Activated CD4-positive, alpha-beta T cell treated with anti-CD3 and anti-CD28 coated beads, Interleukin-2, Interleukin-6, amounts not matched to agents 100 ng/mL and 50 ng/mL, durations not matched to agents 16 hours and 8 hours (primary cell): ENCODE results near the gene RPL37A.

Source experiments
- DNase-seq: peaks from one replicate; pipeline ENCODE4 v3.0.0-alpha.2; 2020

The RPL37A gene

DNA sequence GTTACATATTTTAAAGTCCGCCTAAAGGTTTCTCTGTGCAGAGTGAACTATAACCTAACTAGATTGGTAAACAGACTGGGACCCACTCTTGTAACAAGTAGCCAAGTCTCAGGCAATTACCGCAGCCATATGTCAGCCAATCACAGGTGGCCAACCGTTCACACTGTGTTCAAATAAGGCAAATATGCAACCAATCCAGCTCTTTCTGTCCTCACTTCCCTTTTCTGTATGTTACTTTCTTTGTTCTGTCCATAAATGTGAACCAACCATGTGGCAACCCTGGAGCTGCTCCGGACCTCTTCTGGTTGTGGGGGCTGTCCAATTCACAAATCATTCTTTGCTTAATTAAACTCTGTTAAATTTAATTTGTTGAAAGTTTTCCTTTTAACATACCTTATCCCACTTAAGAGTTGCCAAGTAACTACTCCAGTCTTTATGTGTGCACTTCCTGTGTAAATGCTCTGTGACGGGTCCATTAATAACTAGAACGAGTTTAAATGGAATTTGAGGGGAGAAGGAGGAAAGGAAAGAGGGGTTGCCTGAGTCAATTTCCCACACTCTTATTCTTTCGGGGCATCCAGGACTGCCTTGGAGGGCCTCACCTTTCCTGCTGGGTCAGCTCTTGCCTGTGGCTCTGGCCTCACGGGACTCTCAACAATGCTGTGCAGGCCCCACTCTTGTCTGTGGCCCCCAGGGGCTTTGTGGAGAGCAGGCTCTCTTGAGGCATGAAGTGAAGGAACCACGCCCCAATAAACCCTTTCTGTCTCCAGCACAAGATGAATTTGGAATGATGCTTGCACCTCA is 6.6 kb upstream of the RPL37A start:
- DNase-seq = no peak

DNA sequence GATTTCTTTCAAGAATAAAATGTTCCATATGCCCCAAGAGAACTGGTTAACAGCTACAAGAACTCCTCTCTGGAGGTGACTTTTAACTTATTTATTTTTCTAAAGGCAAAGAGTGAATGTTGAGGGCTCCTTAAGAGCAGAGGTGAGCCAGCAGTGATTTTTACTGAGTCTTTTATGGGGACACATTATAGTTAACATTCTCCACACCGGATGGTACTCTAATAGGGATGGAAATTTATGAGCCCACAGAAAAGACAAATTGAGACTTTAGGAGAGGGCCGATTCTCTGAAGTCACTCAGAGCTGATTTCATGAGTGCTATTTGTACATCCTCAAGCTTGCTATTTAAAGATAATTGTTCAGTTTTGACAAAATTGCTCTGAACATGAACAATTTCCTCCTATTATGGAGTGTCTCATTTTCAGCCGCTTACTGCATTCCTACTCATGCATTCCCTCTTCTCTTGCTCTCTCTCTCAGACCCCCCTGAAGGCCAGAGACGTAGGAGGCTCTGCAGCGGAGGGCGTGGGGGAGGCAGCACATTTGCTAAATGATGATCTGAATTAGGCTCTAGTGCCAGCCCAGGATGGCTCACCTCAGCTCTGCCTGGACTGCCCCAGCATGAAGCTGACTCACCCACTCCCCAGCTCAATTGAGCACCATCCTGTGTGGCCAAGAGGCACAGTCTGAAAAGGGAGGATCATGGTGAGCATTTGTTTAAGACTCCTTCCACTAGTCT is 5.9 kb upstream of the RPL37A start:
- no peak for DNase-seq

DNA sequence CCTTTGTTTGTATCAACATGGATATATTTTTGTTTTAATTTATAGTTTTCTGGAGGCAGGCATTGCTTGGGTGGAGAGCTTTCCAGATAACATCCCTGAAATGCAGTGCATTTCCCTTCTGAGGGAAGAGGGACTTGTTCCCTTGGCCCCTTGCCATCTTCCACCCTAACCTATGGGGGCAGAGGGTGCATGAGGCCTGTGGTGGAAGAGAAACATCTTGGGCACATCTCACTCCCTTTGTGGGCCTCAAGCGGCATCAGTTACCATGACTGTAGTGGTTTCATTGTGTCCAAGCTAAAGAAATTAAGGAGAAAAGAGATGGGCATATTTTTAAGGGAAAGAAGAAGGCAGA is 5.3 kb upstream of the RPL37A start:
- no peak for DNase-seq

DNA sequence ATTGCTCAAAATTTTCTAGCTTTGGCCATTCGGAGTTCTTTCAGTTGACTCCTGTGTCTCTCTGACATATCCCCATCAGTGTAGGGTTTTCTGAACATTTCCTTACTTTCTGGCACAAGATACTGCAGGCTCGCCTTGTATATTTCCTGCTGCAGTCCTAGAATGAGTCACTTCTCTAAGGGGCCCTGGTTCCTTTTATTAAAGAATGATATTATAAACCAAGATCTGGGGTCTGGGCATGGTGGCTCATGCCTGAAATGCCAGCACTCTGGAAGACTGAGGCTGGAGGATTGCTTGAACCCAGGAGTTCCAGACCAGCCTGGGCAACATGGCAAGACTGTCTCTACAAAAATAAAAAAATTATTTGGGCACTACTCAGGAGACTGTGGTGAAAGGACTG is 3.0 kb upstream of the RPL37A start:
- DNase-seq = no peak

DNA sequence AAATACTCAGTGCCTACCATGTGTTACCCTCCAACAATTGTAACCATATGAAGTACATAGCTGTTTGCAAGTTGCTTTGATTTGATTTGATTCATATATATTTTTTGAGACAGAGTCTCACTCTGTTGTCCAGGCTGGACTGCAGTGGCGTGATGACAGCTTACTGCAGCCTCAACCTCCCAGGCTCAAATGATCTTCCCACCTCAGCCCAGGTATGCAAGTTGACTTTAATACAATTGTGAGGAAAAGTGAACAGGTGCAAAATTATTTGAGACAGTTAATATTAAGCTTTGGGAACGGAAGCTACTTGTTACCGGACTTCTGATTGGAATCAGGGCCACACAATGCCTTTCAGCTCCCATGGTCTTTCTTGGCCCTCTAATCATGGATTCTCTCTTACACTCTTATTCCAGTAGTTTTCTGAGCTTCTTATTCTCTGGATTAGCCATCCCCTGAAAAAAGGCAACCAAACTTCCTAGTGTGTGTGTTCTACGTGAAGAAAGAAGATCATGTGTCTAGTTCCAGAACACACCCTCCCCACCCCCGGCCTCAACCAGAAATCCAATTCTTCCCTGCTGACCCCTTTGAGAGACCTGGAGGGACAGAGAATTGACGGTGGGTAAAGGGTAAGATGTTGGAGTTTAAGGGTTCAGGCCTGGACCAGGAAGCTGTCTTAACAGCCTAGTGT is 1.1 kb upstream of the RPL37A start:
- no peak for DNase-seq

DNA sequence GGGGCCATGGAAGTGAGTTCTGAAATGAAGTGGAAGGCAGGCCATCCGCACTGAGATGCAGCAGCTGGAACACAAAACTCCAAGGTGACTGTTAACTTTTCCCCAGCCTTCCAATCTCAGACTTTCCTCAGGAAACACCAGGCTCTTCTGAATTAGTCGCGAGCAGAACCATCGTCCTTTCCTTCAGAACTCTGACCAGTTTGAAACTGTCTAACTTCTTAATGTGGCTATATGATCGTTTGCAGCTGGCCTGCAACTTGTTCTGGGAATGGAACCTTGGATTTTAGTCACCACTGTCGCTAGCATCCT is 620 bp upstream of the RPL37A start:
- no peak for DNase-seq

DNA sequence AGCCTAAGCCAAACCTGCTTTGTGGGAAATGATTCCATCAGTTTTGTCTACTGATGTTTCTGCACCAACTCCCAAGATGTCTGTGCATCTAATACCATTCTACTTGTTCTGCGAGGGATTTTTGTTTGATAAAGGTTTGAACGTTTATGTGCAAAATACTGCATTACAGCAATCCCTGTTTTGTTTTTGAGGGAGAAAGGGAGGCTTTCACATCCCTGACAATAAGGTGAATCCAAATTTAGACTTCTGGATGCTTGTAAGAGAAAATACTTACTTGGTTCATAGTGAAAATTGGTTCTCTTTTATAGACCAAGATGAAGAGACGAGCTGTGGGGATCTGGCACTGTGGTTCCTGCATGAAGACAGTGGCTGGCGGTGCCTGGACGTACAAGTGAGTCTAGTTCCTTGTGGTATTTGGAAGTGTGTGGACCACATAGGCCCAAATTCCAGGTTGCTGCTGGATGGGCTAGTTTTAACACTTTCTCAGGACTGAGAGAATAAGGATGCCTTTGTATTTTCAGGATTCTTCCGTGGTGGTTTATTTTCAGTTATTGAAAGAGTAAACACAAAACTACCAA is 1.1 kb downstream of the RPL37A start:
- DNase-seq = peak; percentile 39

DNA sequence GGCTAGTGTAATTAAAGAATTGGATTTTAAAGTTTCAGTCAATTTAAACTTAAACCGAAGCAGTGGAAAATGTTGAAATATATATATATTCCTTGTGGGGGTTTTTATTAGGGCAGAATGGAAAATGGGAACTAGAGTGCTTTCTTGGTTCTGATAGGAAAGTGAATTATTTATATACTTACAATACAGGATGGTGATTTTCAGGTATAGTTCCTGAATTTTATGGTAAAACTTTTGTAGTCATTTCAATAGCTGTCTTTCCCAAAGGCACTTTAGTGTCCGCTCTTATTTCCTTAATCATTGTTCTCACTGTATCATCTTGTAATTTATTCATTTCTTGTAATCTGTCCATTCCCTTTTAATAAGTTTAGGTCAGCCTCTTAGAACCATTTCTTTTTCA is 1.9 kb downstream of the RPL37A start:
- DNase-seq = no peak

DNA sequence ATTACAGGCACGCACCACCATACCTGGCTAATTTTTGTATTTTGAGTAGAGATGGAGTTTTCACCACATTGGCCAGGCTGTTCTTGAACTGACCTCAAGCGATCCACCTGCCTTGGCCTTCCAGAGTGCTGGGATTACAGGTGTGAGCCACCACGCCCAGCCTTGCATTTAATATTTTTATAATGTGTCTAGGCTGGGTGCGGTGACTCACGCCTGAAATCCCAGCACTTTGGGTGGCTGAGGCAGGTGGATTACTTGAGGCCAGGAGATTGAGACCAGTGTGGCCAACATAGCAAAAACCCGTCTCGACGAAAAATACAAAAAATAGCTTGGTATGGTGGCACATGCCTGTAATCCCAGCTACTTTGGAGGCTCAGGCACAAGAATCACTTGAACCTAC is 3.2 kb downstream of the RPL37A start:
- DNase-seq = no peak

DNA sequence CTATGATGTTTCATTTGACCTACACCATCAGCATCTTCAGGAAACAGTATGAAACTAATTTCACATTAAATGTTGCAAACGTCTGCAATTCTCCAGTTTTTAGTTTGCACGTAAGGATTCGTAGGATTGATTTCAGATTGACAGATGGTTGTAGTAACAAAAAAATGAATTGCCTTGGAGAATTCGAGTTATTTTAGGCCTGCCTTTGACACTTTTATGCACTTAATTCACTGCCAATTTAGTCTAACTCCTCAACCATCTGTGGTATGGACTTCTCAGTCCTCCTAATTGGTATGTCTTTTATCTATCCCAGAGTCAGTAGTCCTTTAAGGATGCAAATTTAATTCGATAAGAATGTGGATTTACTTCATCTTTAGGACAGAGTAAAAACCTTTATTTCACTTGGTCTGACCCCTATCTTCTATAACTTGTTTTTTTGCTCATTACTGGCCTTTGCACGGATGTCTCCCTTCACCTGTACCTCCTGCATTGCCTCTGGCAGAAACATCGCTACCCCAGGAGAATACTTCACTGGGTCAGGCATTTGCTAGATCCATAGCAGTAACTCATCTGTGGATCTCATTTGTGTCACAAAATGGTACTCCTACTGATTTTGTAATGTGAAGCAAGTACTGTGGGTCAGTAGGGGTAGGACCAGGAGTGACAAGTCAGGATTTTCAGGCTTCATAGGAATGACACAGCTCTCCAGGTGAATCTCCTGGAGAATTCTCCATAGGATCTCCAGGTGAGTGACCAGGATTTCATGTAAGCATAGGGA is 3.9 kb downstream of the RPL37A start:
- DNase-seq = no peak

DNA sequence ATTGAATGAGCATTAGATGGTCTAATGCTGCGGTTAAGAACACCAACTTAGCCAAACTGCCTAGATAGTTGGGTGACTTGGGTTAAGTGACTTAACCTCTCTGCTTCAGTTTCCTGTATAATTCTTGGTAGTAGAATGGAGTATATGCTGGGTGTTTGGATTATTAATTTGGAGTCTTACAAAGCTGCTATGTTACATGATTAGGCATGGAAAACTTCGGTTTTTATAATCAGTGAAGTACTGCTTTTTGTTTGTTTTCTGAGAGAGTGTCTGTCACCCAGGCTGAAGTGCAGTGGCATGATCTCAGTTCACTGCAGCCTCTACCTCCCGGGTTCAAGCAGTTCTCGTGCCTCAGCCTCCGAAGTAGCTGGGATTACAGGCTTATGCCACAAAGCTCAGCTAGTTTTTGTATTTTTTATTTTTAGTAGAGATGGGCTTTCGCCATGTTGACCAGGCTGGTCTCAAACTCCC is 4.5 kb downstream of the RPL37A start:
- no peak for DNase-seq

DNA sequence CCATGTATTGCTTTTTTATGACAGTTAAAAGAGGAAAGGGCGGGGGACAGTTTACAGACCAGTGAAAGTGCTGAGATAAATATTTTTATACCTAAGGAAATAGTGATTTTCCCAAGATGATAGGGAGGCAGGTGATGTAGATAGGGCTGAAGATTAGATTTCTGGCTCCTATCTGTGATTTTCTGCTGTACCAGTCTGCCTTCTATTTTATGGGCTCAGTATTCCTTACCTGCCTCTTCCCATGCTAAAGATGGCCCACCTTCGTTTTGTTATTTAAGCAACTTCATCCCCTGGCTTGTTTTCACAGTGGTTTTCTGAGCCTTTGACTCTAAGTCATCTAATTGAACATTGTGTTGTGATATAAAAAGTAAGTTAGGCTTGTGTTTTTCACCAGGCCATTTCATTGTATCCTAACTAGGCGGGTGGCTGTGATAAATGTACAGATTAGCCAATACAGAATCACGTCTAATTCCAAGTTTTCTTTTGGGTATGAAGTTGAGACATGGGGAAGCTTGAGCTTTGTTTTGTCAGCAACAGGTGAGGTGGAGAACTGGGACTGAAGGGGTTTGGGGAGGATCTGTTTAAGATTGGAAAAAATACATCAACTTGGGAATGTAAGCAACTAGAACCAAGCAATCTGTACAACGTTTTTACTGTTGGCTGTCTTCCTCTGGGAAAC is 5.2 kb downstream of the RPL37A start:
- DNase-seq = no peak

DNA sequence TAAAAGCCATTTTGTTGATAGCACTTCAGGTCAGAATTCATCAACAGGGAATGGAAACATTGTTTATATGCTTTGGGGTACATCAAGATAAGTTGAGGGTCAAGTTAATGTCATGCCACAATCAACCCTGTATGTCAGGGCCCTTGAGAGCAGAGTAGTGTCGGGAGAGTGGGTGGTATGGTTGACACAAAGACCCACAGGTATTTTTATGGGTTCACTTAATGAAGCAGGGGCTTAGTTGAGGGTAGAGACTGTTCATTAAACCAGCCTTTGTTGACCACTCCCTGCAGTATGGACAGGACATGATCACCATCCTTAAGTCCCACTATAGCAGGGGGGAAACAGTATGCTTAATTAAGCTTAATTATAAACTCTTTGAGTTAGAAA is 5.7 kb downstream of the RPL37A start:
- no peak for DNase-seq

DNA sequence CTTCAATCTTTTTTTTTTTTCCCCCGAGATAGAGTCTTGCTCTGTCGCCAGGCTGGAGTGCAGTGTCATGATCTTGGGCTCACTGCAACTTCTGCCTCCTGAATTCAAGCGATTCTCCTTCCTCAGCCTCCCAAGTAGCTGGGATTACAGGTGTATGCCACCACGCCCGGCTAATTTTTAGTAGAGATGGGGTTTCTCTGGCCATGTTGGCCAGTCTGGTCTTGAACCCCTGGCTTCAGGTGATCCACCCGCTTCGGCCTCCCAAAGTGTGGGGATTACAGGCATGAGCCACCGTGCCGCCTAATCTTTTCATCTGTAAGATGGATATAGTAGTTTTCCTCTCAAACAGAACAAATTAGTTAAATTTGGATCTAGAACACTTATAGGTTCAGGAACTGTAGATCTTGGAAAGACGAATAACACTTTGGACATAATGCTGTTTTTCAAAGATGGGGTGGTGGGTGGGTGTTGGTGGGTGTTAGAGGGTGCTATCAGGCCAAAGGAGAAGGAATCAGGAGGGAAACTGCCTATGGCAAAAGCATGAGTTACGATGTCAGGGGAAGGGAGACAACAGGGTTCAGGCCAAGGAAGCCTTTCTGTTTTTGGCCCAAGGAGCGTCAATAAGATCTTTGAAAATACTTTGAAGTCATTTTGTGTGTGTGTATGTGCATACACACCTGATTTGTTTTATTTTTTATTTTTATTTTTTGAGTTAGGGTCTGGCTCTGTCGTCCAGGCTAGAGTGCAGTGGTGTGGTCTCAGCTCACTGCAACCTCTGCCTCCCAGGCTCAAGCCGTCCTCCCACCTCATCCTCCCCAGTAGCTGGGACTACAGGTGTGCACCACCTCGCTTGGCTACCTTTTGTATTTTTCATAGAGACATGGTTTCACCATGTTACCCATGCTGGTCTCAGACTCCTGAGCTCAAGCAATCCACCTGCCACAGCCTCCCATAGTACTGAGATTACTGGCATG is 6.8 kb downstream of the RPL37A start:
- no peak for DNase-seq

DNA sequence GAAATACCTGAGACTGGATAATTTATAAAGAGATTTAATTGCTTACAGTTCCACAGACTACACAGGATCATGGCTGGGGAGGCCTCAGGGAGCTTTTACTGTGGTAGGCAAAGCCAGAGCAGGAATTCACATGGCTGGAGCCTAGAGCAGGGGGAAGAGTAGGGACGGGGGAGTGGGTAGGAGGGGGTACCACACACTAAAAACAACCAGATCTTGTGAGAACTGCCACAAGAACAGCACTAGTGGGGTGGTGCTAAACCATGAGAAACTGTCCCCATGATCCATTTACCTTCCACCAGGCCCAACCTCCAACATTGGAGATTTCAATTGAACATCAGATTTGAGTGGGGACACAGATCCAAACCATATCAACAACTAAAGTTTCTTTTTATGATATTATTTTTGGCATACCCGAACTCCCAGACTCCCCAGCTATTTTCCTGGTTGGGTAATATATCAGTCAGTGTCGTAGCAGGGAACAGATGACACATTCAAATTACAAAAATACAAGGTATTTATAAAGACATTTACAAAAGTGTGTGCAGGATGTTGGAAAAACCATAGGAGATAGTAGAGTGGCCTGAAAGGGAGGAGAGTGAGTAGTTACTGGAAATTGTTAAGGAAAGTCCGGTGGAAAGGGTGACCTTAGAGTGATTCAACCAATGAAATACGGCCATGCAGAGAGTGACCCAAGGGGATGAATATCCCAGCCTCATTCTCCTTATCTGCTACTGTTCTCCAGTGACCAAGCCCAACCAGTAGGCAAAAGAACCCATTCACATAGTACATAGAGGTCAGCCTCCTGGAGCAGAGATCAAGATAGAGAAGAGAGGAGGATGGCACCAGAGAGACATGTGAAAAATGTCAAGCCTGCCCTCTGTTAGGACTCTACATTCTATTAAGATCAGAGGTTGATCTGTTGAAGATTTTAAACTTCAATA is 8.8 kb downstream of the RPL37A start:
- no peak for DNase-seq

DNA sequence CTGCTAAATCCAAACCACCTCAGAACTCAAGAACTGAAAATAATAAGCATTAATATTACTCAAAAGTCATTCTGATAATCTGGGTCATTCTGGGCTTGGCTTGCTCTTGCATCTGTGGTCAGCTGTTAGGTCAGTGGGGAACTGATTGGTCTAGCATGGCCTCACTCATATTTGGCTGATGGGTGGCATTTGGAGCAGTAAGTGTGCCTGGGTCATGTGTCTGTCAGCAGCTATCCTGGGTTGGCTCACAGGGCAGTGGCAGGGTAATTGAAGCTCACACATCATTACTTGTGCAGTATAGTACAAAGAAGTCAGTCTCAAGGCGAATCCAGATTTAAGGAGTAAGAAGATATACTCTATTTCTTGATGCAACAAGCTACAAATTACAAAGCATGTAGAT is 9.6 kb downstream of the RPL37A start:
- DNase-seq = no peak

DNA sequence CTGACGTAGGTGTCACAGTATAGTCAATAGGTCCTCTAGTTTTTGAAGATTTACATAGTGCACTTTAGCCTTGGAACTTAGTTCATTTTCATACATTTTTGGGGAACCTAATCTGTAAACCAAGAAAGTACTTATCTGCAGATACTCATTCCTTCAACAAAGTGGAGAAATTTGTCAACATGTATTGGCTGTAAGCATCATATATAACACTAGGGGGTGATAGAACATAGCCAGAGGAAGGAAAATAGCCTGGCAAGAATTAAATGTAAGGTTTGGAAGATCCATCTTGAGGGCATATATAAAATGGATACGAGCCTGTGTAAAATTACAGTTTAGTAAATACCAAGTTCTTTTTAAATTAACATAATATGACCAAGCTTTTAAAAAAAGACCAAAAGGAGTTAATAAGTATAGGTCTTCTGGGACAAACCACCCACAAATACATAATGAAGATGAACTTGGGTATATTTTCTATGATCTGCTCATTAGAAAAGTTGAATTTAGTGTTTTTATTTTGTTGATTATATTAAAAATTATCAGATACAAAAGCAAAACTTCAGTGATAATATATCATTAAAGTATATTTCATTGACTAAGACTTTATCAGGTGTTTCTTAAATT is 18.2 kb downstream of the RPL37A start:
- no peak for DNase-seq

DNA sequence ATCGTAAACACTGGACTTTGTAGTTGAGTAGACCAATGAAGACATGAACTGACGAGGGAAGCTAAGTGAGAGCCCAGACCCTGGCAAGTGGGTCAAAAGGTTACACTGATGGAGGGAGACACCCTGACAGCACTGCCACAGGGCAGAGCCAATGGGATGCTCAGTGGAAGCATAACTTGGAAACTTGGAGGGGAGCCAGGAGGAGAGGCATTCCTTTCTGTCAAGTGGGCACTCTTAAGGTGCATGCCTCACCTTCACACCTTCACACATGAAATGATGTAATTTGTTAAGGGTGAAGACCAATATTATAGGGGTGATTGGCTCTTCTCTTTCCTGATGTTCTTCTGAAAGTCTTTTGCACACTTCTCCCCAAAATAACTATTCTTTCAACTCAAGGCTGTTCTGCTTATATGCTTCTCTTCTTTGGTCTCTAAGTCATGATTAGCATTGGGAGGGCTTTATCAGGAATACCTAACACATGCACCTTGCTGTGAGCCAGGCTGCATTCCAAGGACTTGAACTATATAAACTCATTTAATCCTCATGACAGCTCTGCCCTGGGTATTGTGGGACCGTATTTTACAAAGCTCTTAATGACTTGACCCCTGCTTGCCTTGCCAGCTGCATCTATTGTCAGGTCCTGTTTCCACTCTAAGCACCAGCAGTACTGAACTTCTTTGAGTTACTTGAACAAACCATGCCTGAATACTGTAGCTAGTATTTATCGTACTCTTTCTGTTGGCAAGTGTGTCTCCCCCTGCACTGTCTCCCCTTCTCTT is 19.0 kb downstream of the RPL37A start:
- DNase-seq = no peak
